OCI-LY3 (cell line): ENCODE data around the gene GPATCH3.

Source experiments
- H2AFZ ChIP-seq: fragments of 200-600, 300-600 bp; shearing (Covaris generic); 2 replicates; pipeline ENCODE4 v1.6.0; 2014; ENCODE audit warnings: antibody characterized with exemption, low read depth, low read length
- H3K27ac ChIP-seq: fragments of 200-600, 300-600 bp; sonication (generic); 2 replicates; pipeline ENCODE4 v1.5.1; 2014; ENCODE audit warnings: mild to moderate bottlenecking, low read length, moderate library complexity, mixed read lengths
- H3K27me3 ChIP-seq: fragments of 200-600, 300-600 bp; sonication (generic); 2 replicates; pipeline ENCODE4 v1.6.1; 2014; ENCODE audit warnings: low read depth, low read length, mixed read lengths
- H3K36me3 ChIP-seq: fragments of 200-600, 300-600 bp; sonication (generic); replicated peaks from 2 replicates; pipeline ENCODE3; 2014; ENCODE audit warnings: low read depth, low read length, mixed read lengths
- H3K4me1 ChIP-seq: fragments of 300-600, 200-600 bp; sonication (generic); 2 replicates; pipeline ENCODE4 v1.6.1; 2014; ENCODE audit warnings: low read length, mixed read lengths
- H3K4me2 ChIP-seq: fragments of 200-600, 300-600 bp; sonication (generic); 2 replicates; pipeline ENCODE4 v1.6.1; 2014; ENCODE audit warnings: low read length, mixed read lengths
- H3K4me3 ChIP-seq: fragments of 300-600, 200-600 bp; sonication (generic); 2 replicates; pipeline ENCODE4 v1.5.1; 2014; ENCODE audit warnings: antibody characterized with exemption, mild to moderate bottlenecking, low read length, moderate library complexity
- H3K79me2 ChIP-seq: fragments of 300-600, 200-600 bp; shearing (Covaris generic); 2 replicates; pipeline ENCODE4 v1.6.1; 2014; ENCODE audit warnings: mild to moderate bottlenecking, low read length, mixed read lengths
- H3K9ac ChIP-seq: fragments of 300-600, 200-600 bp; shearing (Covaris generic); 2 replicates; pipeline ENCODE4 v1.6.0; 2014; ENCODE audit warnings: mild to moderate bottlenecking, low read length, moderate library complexity
- H3K9me3 ChIP-seq: fragments of 200-600, 300-600 bp; shearing (Covaris generic); 2 replicates; pipeline ENCODE4 v1.6.1; 2014; ENCODE audit warnings: low read length, mixed read lengths; ENCODE audit not compliant: insufficient read depth
- H4K20me1 ChIP-seq: fragments of 200-600, 300-600 bp; sonication (generic); 2 replicates; pipeline ENCODE4 v1.6.1; 2016; ENCODE audit warnings: low read length, mixed read lengths; ENCODE audit not compliant: insufficient read depth
- CTCF ChIP-seq: fragments of 200-600, 300-600 bp; sonication (generic); IDR thresholded peaks from 2 replicates; pipeline ENCODE4 v1.5.1; 2014; ENCODE audit warnings: antibody characterized with exemption, low read length, low read depth
- EZH2phosphoT487 ChIP-seq: fragments of 200-600 bp; shearing (Covaris generic); IDR thresholded peaks from 2 replicates; pipeline ENCODE4 v1.6.1; 2018; ENCODE audit warnings: antibody characterized with exemption, mixed run types, low read depth

The GPATCH3 gene

GRCh38 chr1:26946270-26946669 lies 46.0 kb upstream of the GPATCH3 start:
- Histone ChIP-seq H3K79me2 (no peaks in the 10 kb centered on the region), H4K20me1 (no peaks in the 10 kb centered on the region), H3K9ac (no peak overlapping the region), H3K27ac (no peak overlapping the region), H3K36me3 (peaks cover 5% of the 10 kb centered on the region), H2AFZ (no peak overlapping the region), H3K4me1 (no peaks in the 10 kb centered on the region), H3K9me3 (no peaks in the 10 kb centered on the region), H3K4me2 (no peak overlapping the region), H3K4me3 (no peak overlapping the region), H3K27me3 (no peaks in the 10 kb centered on the region)
- no peak for TF ChIP-seq EZH2phosphoT487
- TF ChIP-seq CTCF = no peak

- H3K9me3 ChIP-seq = no peaks in the 10 kb centered on the region
- no peak overlapping the region for H3K27ac ChIP-seq
- H4K20me1 ChIP-seq = no peaks in the 10 kb centered on the region
- no peak overlapping the region for H3K4me3 ChIP-seq
- H3K27me3 ChIP-seq = no peaks in the 10 kb centered on the region
- no peaks in the 10 kb centered on the region for H3K79me2 ChIP-seq
- no peak overlapping the region for H2AFZ ChIP-seq
- H3K36me3 ChIP-seq = peaks cover 5% of the 10 kb centered on the region
- H3K4me2 ChIP-seq = no peak overlapping the region
- H3K9ac ChIP-seq = no peak overlapping the region
- TF ChIP-seq CTCF (no peak), EZH2phosphoT487 (no peak)
- no peaks in the 10 kb centered on the region for H3K4me1 ChIP-seq
Observed at GRCh38 chr1:26945728-26946127, 45.5 kb upstream of the GPATCH3 start.

GRCh38 chr1:26945138-26945537 lies 44.9 kb upstream of the GPATCH3 start:
- Histone ChIP-seq H3K4me1 (no peaks in the 10 kb centered on the region), H3K4me2 (no peak overlapping the region), H3K4me3 (no peak overlapping the region), H3K27ac (no peak overlapping the region), H3K27me3 (no peaks in the 10 kb centered on the region), H3K9ac (no peak overlapping the region), H3K79me2 (no peaks in the 10 kb centered on the region), H4K20me1 (no peaks in the 10 kb centered on the region), H2AFZ (no peak overlapping the region), H3K36me3 (peaks cover 5% of the 10 kb centered on the region), H3K9me3 (no peaks in the 10 kb centered on the region)
- no peak for TF ChIP-seq EZH2phosphoT487
- TF ChIP-seq CTCF = no peak

- H3K4me2 ChIP-seq = no peak overlapping the region
- H3K9ac ChIP-seq = no peak overlapping the region
- H3K27ac ChIP-seq = no peak overlapping the region
- H3K4me3 ChIP-seq = no peak overlapping the region
- H4K20me1 ChIP-seq = no peaks in the 10 kb centered on the region
- no peaks in the 10 kb centered on the region for H3K9me3 ChIP-seq
- no peaks in the 10 kb centered on the region for H3K4me1 ChIP-seq
- H2AFZ ChIP-seq = no peak overlapping the region
- H3K36me3 ChIP-seq = peaks cover 5% of the 10 kb centered on the region
- no peak for TF ChIP-seq CTCF
- no peak for TF ChIP-seq EZH2phosphoT487
- peaks cover 16% of the 10 kb centered on the region for H3K79me2 ChIP-seq
- H3K27me3 ChIP-seq = no peaks in the 10 kb centered on the region
Observed at GRCh38 chr1:26942656-26943055, 42.4 kb upstream of the GPATCH3 start.
